ENCODE data around the gene DSCAML1.
"Not testable (repeated sequence)": the region's sequence is repeated elsewhere in the genome, so short reads cannot be mapped to it uniquely, and the experiment has no call there.

Gene DSCAML1

GRCh38 chr11:117410238-117410637 is 386.8 kb downstream of the DSCAML1 start:
- TF ChIP-seq, protein P1, sequence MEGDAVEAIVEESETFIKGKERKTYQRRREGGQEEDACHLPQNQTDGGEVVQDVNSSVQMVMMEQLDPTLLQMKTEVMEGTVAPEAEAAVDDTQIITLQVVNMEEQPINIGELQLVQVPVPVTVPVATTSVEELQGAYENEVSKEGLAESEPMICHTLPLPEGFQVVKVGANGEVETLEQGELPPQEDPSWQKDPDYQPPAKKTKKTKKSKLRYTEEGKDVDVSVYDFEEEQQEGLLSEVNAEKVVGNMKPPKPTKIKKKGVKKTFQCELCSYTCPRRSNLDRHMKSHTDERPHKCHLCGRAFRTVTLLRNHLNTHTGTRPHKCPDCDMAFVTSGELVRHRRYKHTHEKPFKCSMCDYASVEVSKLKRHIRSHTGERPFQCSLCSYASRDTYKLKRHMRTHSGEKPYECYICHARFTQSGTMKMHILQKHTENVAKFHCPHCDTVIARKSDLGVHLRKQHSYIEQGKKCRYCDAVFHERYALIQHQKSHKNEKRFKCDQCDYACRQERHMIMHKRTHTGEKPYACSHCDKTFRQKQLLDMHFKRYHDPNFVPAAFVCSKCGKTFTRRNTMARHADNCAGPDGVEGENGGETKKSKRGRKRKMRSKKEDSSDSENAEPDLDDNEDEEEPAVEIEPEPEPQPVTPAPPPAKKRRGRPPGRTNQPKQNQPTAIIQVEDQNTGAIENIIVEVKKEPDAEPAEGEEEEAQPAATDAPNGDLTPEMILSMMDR (IDR thresholded peaks at IDR 0.05; ENCODE audit: insufficient read depth, low read depth, low read length, missing control alignments): no peak
- no peak for DNase-seq (ENCODE audit: low read depth)
- no peak overlapping the region for H3K4me3 ChIP-seq (ENCODE audit: low read depth, low read length)

- TF ChIP-seq, protein P1 (IDR thresholded peaks at IDR 0.05; ENCODE audit: insufficient read depth, low read depth, low read length, missing control alignments): no peak
- DNase-seq (ENCODE audit: low read depth): no peak
- H3K4me3 ChIP-seq (ENCODE audit: low read depth, low read length): no peak overlapping the region
Measured at GRCh38 chr11:117409511-117409910, 387.5 kb downstream of the DSCAML1 start.

GRCh38 chr11:117408356-117408755 is 388.7 kb downstream of the DSCAML1 start:
- DNase-seq (ENCODE audit: low read depth): no peak
- H3K4me3 ChIP-seq (ENCODE audit: low read depth, low read length): no peak overlapping the region
- TF ChIP-seq, protein P1 (IDR thresholded peaks at IDR 0.05; ENCODE audit: insufficient read depth, low read depth, low read length, missing control alignments): no peak

DNA sequence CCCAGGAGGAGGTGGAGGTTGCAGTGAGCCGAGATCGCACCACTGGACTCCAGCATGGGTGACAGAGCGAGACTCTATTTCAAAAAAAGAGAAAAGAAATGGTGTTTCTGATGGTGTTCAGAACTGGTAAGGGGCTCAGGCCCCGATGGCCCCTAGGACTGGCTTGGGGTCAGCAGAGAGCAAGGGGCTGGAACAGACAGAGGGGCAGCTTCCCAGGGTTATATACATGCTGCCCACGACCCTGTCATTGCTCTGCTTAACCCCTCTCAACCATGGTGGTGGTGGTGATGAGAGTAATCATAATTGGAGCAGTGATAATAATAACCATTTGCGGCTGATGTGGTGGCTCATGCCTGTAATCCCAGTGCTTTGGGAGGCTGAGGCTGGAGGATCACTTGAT is 390.0 kb downstream of the DSCAML1 start:
- no peak overlapping the region for H3K4me3 ChIP-seq (ENCODE audit: low read depth, low read length)
- no peak for DNase-seq (ENCODE audit: low read depth)
- TF ChIP-seq, protein P1 (IDR thresholded peaks at IDR 0.05; ENCODE audit: insufficient read depth, low read depth, low read length, missing control alignments): no peak

GRCh38 chr11:117405898-117406297 is 391.1 kb downstream of the DSCAML1 start:
- DNase-seq (ENCODE audit: low read depth); H3K4me3 ChIP-seq (ENCODE audit: low read depth, low read length): not testable (repeated sequence)

DNA sequence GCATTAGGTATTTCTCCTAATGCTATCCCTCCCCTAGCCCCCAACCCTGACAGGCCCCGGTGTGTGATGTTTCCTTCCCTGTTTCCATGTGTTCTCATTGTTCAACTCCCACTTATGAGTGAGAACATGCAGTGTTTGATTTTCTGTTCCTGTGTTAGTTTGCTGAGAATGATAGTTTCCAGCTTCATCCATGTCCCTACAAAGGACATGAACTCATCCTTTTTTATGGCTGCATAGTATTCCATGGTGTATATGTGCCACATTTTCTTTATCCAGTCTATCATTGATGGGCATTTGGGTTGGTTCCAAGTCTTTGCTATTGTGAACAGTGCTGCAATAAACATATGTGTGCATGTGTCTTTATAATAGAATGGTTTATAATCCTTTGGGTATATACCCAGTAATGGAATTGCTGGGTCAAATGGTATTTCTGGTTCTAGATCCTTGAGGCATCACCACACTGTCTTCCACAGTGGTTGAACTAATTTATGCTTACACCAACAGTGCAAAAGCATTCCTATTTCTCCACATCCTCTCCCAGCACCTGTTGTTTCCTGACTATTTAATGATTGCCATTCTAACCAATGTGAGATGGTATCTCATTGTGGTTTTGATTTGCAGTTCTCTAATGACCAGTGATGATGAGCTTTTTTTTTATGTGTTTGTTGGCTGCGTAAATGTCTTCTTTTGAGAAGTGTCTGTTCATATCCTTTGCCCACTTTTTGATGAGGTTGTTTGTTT is 397.7 kb downstream of the DSCAML1 start:
- DNase-seq (ENCODE audit: low read depth); H3K4me3 ChIP-seq (ENCODE audit: low read depth, low read length): not testable (repeated sequence)

DNA sequence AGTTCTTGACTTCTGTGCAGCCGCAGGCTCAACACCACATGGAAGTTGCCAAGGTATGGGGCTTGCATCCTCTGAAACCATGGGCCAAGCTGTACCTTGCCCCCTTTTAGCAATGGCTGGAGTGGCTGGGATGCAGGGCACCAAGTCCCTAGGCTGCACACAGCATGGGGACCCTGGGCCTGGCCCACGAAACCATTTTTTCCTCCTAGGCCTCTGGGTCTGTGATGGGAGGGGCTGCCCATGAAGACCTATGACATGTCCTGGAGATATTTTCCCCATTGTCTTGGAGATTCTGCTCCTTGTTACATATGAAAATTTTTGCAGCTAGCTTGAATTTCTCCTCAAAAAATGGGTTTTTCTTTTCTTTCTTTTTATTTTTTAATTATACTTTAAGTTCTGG is 398.4 kb downstream of the DSCAML1 start:
- H3K4me3 ChIP-seq (ENCODE audit: low read depth, low read length); DNase-seq (ENCODE audit: low read depth): not testable (repeated sequence)

GRCh38 chr11:117396970-117397369 is 400.0 kb downstream of the DSCAML1 start:
- no peak for DNase-seq (ENCODE audit: low read depth)
- H3K4me3 ChIP-seq (ENCODE audit: low read depth, low read length): no peak overlapping the region
- TF ChIP-seq, protein P1 (IDR thresholded peaks at IDR 0.05; ENCODE audit: insufficient read depth, low read depth, low read length, missing control alignments): no peak

All from GM12865 (cell line).